ENCODE results near the gene GINS1.

DNA sequence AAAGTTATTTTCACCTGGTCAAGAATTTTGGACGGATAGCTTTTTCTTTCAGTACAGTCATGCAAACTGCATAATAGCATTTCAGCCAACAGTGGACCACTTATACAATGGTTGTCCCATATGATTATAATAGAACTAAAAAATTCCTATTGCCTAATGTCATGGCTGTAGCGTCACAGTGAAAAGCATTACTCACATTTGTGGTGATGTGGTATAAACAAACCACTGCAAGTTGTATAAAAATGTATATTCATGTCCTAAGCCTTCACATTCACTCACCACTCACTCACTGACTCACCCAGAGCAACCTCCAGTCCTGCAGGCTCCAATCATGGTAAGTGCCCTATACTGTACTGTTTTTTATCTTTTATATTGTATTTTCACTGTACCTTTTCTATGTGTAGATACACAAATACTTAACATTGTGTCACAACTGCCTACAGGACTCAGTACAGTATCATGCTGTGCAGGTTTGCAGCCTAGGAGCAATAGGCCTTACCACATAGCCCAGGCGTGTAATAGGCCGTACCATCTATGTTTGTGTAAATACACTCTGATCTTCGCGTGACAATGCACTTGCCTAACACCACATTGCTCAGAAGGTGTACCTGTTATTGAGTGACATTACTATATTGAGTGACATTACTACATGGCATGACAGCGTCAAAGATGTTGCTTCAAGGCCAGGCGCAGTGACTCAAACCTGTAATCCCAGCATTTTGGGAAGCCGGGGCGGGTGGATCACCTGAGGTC, 34.7 kb upstream of the GINS1 start:
- TF ChIP-seq POLR2A (IDR thresholded peaks at IDR 0.05; ENCODE audit: low read depth, low read length): no peak
- TF ChIP-seq, protein P1, sequence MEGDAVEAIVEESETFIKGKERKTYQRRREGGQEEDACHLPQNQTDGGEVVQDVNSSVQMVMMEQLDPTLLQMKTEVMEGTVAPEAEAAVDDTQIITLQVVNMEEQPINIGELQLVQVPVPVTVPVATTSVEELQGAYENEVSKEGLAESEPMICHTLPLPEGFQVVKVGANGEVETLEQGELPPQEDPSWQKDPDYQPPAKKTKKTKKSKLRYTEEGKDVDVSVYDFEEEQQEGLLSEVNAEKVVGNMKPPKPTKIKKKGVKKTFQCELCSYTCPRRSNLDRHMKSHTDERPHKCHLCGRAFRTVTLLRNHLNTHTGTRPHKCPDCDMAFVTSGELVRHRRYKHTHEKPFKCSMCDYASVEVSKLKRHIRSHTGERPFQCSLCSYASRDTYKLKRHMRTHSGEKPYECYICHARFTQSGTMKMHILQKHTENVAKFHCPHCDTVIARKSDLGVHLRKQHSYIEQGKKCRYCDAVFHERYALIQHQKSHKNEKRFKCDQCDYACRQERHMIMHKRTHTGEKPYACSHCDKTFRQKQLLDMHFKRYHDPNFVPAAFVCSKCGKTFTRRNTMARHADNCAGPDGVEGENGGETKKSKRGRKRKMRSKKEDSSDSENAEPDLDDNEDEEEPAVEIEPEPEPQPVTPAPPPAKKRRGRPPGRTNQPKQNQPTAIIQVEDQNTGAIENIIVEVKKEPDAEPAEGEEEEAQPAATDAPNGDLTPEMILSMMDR (IDR thresholded peaks at IDR 0.05; ENCODE audit: extremely low read depth in 1 of 2, insufficient read depth in 1 of 2, low read depth in 1 of 2, low read length in 2 of 2): no peak

Data from endothelial cell of umbilical vein (primary cell).